ENCODE measurements around the gene DGKI. TPM values are rescaled to one million over a fixed set of nuclear protein-coding genes. Genes with fewer than 3 reads are reported as not detected.

Gene DGKI
- polyA plus RNA-seq, 1 experiment = 1.4 TPM

DNA sequence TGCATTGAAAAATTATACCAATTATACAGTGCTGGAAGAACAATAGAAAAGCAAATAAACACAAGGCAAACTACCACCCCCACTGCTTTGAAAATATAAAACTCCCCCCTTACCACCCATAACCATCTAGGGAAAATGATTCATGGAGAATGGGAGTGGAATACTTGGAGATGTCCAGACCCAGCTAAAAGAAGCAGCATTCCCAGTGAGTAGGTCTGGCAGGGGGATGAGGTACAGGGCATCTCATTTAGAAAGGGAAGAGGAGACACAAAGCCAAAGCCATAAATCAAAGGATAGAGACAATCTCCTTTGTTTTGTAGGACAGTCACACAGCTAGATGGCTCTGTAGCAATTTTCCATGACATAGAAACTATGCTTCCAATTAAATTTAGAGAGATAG, 36.0 kb upstream of the DGKI start:
- CTCF ChIA-PET = interaction anchor here (0.7 to 3.1 kb wide), 5 partner anchors 9 to 227 kb away, joined by 3 to 12 read pairs (median 3); partner anchors contain the start of gene CREB3L2
- TF ChIP-seq, protein P1, sequence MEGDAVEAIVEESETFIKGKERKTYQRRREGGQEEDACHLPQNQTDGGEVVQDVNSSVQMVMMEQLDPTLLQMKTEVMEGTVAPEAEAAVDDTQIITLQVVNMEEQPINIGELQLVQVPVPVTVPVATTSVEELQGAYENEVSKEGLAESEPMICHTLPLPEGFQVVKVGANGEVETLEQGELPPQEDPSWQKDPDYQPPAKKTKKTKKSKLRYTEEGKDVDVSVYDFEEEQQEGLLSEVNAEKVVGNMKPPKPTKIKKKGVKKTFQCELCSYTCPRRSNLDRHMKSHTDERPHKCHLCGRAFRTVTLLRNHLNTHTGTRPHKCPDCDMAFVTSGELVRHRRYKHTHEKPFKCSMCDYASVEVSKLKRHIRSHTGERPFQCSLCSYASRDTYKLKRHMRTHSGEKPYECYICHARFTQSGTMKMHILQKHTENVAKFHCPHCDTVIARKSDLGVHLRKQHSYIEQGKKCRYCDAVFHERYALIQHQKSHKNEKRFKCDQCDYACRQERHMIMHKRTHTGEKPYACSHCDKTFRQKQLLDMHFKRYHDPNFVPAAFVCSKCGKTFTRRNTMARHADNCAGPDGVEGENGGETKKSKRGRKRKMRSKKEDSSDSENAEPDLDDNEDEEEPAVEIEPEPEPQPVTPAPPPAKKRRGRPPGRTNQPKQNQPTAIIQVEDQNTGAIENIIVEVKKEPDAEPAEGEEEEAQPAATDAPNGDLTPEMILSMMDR (IDR thresholded peaks at IDR 0.05; ENCODE audit: insufficient read depth, low read depth, low read length) = no peak
- peaks cover 16% of the 10 kb centered on the region for H3K36me3 ChIP-seq (ENCODE audit: control insufficient read depth, insufficient read depth, low read length)
- H3K27me3 ChIP-seq (ENCODE audit: control insufficient read depth, insufficient read depth, low read length) = no peaks in the 10 kb centered on the region
- DNase-seq (ENCODE audit: low read depth) = no peak
- POLR2A ChIA-PET = interaction anchor here (1.4 kb wide), 1 partner anchor 212 kb away, joined by 3 read pairs; no protein-coding TSS in a partner anchor
- H3K4me3 ChIP-seq (ENCODE audit: low read depth, low read length) = no peak overlapping the region

DNA sequence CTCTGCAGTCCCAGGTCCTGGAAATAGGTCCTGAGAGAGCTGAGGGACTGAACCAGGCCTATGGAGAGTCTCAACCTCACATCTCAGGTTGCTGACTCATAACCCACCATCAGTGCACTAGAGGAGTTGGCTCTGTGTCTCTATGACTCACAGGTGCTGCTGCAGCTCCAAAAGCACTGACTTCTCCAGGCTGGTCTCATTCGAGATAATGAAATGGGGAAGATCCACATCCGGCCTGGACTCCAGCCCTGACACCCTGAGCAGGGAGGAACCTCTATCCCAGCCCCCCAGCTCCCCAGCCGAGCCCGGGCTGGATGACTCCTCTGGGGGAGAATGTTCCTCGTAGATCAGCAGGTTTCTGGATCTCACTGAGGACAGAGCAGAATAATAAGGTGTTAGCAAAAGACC, 35.5 kb upstream of the DGKI start:
- POLR2A ChIA-PET = interaction anchor here (0.6 to 1.4 kb wide), 2 partner anchors 46 to 212 kb away, joined by 3 read pairs; no protein-coding TSS in a partner anchor
- Histone ChIP-seq H3K36me3 (ENCODE audit: control insufficient read depth, insufficient read depth, low read length) (peaks cover 16% of the 10 kb centered on the region), H3K27me3 (ENCODE audit: control insufficient read depth, insufficient read depth, low read length) (no peaks in the 10 kb centered on the region), H3K4me3 (ENCODE audit: low read depth, low read length) (no peak overlapping the region)
- TF ChIP-seq, protein P1 (IDR thresholded peaks at IDR 0.05; ENCODE audit: insufficient read depth, low read depth, low read length) = no peak
- DNase-seq (ENCODE audit: low read depth) = peak; percentile 96
- CTCF ChIA-PET = interaction anchor here (0.7 to 3.1 kb wide), 4 partner anchors 22 to 226 kb away, joined by 3 to 12 read pairs (median 4); partner anchors contain the start of gene CREB3L2

DNA sequence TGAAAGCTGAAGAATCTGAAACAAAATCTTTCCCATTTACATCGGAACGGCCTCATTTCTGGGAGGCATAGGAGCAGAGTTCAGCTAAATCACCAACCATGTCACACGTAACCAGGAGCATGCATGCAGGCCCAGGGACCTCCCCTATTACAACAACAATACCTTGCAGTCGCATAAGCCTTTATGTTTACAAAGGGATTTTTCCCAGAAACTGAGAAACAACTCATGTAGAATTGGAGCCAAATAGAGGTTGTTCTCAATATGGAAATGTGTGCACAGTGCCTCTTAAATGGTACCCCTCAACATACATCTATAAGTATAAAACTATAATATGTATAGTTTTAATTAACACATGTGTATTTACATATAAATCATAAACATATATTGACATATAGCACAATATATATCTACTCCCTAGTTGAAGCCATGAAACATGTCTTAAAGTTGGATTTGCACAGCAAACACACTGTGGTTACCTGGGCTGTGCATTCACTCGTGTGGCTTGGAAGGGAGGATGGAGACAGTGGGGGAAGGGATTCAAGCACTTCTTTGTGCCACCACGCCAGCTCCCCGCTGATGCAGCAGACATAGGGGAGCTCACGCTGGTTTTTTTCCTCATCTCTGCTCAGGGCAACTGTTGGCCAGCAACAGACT, 35.0 kb upstream of the DGKI start:
- TF ChIP-seq, protein P1 (IDR thresholded peaks at IDR 0.05; ENCODE audit: insufficient read depth, low read depth, low read length) = no peak
- H3K4me3 ChIP-seq (ENCODE audit: low read depth, low read length) = no peak overlapping the region
- peaks cover 16% of the 10 kb centered on the region for H3K36me3 ChIP-seq (ENCODE audit: control insufficient read depth, insufficient read depth, low read length)
- ChIA-PET CTCF (interaction anchor here (0.7 to 3.1 kb wide), 4 partner anchors 22 to 226 kb away, joined by 3 to 12 read pairs (median 4); partner anchors contain the start of gene CREB3L2), POLR2A (interaction anchor here (0.6 kb wide), 1 partner anchor 46 kb away, joined by 3 read pairs; no protein-coding TSS in a partner anchor)
- H3K27me3 ChIP-seq (ENCODE audit: control insufficient read depth, insufficient read depth, low read length) = no peaks in the 10 kb centered on the region
- DNase-seq (ENCODE audit: low read depth) = no peak

DNA sequence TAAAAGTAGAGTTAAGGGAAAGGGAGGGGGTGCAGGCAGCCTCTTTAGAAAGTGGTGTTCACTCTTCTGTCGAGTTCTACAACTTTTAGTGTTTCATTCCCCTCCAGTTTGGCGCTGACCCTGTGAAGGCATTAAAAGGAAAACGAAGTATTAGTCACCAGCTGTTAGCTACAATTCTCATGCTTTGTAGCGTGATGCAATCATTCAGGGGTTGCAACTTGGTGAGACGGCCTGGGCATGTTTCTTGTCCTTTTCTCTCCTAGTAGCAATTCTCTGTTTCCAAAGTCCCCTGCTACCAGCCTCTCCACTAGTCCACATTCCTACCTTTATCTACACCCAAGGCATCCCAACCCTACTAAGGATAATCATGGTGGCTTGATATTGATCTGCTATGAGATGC, 33.7 kb upstream of the DGKI start:
- ChIA-PET POLR2A (no interaction called here), CTCF (interaction anchor here (1.1 kb wide), 1 partner anchor 107 kb away, joined by 3 read pairs; no protein-coding TSS in a partner anchor)
- Histone ChIP-seq H3K4me3 (ENCODE audit: low read depth, low read length) (no peak overlapping the region), H3K27me3 (ENCODE audit: control insufficient read depth, insufficient read depth, low read length) (no peaks in the 10 kb centered on the region), H3K36me3 (ENCODE audit: control insufficient read depth, insufficient read depth, low read length) (peaks cover 19% of the 10 kb centered on the region)
- TF ChIP-seq, protein P1 (IDR thresholded peaks at IDR 0.05; ENCODE audit: insufficient read depth, low read depth, low read length) = no peak
- DNase-seq (ENCODE audit: low read depth) = peak; percentile 57

DNA sequence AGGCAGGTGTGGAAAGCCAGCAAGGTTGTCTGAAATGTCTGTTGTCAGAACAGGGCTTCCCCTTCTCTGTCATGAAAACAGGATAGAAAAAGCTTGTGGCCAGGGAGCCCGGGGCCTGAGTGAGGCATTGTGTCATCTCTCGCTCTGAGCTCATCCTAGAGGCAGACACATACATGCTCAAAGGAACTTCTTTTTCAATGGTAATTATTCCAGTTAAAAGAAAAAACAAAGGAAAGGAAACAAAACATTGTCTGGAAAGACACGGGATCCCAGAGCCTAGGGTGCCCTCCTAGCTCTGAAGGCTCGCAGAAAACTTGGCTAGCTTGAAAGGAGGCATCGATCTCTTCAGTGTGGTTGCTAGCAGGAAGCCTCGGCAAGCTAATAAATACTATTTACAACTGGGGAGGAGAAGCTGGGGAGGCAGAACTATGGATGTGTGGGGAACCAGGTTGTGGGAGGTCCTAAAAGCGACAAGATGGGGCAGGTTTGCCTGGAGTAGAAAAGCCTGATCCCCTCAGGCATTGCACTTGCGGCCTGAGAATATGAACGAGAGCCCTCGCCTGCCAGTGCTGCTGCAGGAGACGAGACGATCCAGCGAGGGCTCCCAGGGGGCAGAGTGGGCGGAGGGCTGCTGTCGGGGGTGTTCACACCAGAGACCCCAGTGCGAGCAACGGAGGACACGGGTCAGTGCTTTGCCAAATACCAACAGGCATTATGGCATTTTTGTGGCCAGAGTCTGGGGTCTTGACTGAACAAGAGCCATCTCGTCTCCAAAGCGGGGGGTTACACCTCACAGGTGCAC, 32.8 kb upstream of the DGKI start:
- Histone ChIP-seq H3K36me3 (ENCODE audit: control insufficient read depth, insufficient read depth, low read length) (peaks cover 11% of the 10 kb centered on the region), H3K27me3 (ENCODE audit: control insufficient read depth, insufficient read depth, low read length) (no peaks in the 10 kb centered on the region), H3K4me3 (ENCODE audit: low read depth, low read length) (no peak overlapping the region)
- CTCF ChIA-PET = interaction anchor here (0.6 to 1.2 kb wide), 5 partner anchors 9 to 211 kb away, joined by 3 to 4 read pairs (median 4); no protein-coding TSS in a partner anchor
- TF ChIP-seq, protein P1 (IDR thresholded peaks at IDR 0.05; ENCODE audit: insufficient read depth, low read depth, low read length) = no peak
- no peak for DNase-seq (ENCODE audit: low read depth)
- POLR2A ChIA-PET = no interaction called here
